ENCODE data around the gene PTGR3. TPM values are rescaled to one million over a fixed set of nuclear protein-coding genes. Genes with fewer than 3 reads are reported as not detected.

The PTGR3 gene
- total RNA-seq, 4 donors from 2014 or later, result 4.9 to 30.8 (median 21.7) TPM

DNA sequence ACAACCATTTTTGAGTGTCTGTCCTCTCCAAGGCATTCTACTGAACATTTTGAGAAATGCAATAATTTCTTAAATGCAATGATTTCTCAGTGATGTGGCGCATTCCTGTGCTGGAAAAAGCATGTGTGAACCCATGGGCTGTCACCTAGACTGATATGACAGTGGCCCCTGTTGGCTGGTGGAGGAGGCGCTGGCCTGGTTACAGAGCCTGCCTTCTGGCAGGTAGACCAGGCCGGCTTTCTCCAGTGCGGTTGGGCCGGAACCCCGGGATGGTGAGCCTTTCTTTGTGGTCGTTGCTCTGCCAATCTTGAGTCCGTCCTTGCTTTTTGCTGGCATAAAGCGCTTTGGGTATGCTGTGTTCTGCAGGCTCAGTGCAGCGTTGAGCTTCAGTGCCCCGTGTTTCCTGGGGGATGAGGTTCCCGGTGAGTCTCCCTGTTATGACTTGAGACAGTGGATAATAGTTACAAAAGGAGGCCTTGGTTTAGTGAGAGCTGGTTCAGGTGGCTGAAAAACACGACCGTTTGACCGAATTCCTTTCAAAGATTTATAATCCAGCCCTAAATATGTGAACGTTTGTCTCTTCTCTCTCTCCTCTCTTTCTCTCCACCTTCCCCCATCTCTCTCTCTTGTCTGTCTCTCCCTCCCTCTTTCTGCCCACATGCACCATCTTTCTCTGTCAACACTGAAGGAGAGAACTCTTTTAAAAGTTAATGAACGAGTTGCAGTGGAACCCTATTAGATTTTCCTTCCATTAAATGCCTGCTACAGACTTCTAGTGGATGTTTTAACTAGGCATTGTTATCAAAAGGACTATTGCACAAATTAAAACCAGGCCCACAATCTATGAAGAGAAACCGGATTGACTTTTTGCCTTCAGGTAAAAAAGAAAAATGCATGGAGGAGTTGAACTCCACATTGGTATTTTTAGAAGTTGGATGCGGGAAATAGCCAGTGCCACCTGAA is 35.7 kb upstream of the PTGR3 start:
- intact Hi-C loops (cut with DNase I; ENCODE audit: low total_unique reads), result no loop called here
- no peak overlapping the region for H3K27ac ChIP-seq
- H3K4me1 ChIP-seq, result peaks cover 4% of the 10 kb centered on the region in 2 donors

DNA sequence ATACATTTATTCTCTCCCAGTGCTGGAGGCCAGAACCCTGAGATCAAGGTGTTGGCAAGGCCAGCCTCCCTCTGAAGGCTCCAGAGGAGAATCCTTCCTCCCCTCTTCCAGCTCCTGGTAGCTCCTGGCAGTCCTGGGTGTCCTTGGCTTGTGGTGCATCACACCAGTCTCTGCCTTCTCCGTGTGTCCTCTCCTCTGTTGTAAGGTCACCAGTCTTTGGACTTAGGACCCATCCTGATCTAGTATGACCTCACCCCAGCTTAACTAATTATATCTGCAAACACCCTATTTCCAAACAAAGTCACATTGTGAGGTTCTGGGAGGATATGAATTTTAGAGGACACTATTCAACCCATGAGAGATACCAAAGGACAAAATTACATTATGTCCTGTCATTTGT is 32.8 kb upstream of the PTGR3 start:
- Histone ChIP-seq H3K4me1 (peaks cover 3 to 4% of the 10 kb centered on the region in 2 donors), H3K27ac (no peak overlapping the region), H3K27me3 (no peaks in the 10 kb centered on the region), H3K36me3 (no peaks in the 10 kb centered on the region), H3K9me3 (no peaks in the 10 kb centered on the region), H3K4me3 (no peak overlapping the region)
- intact Hi-C loops (cut with DNase I; ENCODE audit: low total_unique reads), result no loop called here
- TF ChIP-seq, protein P1, sequence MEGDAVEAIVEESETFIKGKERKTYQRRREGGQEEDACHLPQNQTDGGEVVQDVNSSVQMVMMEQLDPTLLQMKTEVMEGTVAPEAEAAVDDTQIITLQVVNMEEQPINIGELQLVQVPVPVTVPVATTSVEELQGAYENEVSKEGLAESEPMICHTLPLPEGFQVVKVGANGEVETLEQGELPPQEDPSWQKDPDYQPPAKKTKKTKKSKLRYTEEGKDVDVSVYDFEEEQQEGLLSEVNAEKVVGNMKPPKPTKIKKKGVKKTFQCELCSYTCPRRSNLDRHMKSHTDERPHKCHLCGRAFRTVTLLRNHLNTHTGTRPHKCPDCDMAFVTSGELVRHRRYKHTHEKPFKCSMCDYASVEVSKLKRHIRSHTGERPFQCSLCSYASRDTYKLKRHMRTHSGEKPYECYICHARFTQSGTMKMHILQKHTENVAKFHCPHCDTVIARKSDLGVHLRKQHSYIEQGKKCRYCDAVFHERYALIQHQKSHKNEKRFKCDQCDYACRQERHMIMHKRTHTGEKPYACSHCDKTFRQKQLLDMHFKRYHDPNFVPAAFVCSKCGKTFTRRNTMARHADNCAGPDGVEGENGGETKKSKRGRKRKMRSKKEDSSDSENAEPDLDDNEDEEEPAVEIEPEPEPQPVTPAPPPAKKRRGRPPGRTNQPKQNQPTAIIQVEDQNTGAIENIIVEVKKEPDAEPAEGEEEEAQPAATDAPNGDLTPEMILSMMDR (IDR thresholded peaks at IDR 0.05), result no peak
- TF ChIP-seq POLR2A (IDR thresholded peaks at IDR 0.05), result no peak
- no peak for DNase-seq

More for the DNA sequence above, 35.7 kb upstream of the PTGR3 start:
- Histone ChIP-seq H3K4me3 (no peak overlapping the region), H3K36me3 (no peaks in the 10 kb centered on the region), H3K27me3 (no peaks in the 10 kb centered on the region), H3K9me3 (no peaks in the 10 kb centered on the region)
- TF ChIP-seq, protein P1 (IDR thresholded peaks at IDR 0.05), result peak in 1 of 4 experiments; percentile 5
- TF ChIP-seq POLR2A (IDR thresholded peaks at IDR 0.05), result no peak
- no peak for DNase-seq

DNA sequence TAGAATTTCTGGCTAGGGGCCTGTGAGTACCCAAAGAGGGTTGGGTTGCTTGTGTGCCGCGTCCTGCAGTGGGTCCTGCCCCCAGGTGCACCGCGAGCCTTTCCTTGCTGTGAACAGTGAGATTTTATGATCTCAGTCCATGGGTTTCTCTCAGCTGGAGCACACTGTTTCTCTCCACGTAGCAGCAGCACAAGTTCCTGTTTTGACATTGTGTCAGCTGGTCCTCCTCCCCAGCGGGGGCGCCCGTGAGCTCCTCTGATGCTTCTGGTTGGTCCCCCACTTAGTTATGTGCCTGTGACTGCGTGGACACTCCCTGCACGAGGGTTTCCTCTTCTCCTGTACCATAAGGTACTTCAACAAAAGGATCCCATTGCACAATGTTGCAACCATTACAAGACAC is 31.5 kb upstream of the PTGR3 start:
- Histone ChIP-seq H3K4me3 (no peak overlapping the region), H3K36me3 (no peaks in the 10 kb centered on the region), H3K27me3 (no peaks in the 10 kb centered on the region), H3K4me1 (no peaks in the 10 kb centered on the region), H3K9me3 (no peaks in the 10 kb centered on the region), H3K27ac (no peak overlapping the region)
- intact Hi-C loops (cut with DNase I; ENCODE audit: low total_unique reads), result no loop called here
- DNase-seq, result no peak
- TF ChIP-seq, protein P1 (IDR thresholded peaks at IDR 0.05), result no peak
- no peak for TF ChIP-seq POLR2A (IDR thresholded peaks at IDR 0.05)

DNA sequence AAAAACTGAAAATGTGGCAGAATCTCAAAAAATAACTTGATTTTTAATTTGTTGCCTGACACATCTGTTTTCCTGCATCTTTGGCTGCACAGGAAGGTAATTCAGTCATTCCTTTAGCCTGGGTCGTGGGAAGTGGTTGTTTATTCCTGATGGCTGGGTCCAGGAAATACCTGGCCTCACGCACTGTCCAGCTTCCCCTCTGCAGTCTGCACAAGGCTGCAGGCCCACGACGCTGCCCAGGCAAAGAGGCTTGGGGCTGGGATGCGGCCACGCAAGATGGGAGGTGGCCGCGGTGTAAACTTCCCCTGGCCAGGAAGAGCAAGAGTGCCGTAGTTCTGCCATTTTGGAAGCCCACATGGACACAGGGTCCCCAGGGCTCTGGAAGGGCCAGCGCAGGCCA is 29.8 kb upstream of the PTGR3 start:
- Histone ChIP-seq H3K9me3 (no peaks in the 10 kb centered on the region), H3K4me3 (no peak overlapping the region), H3K27me3 (no peaks in the 10 kb centered on the region), H3K36me3 (no peaks in the 10 kb centered on the region), H3K27ac (no peak overlapping the region), H3K4me1 (no peaks in the 10 kb centered on the region)
- no peak for TF ChIP-seq POLR2A (IDR thresholded peaks at IDR 0.05)
- TF ChIP-seq, protein P1 (IDR thresholded peaks at IDR 0.05), result no peak
- DNase-seq, result no peak
- intact Hi-C loops (cut with DNase I; ENCODE audit: low total_unique reads), result no loop called here

DNA sequence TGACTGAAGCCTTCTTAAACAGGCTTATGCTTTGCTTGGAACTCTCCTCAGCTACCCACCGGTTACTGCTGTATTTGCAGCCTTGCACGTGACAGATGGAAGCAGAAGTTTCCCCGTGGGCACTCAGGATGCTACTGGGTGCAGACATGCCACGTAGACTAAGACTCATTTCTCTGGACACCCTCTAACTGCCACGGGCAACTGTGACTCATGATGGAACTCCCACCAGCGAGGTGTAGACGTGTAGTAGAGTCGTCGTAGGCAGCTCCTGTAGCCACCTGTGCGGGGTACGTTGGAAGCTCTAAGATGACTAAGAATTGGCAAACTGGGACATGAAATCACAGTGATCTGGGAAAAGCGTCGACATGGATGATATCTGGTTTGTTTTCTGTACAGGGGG is 29.2 kb upstream of the PTGR3 start:
- TF ChIP-seq, protein P1 (IDR thresholded peaks at IDR 0.05), result no peak
- no peak for TF ChIP-seq POLR2A (IDR thresholded peaks at IDR 0.05)
- no peaks in the 10 kb centered on the region for H3K4me1 ChIP-seq
- H3K36me3 ChIP-seq, result no peaks in the 10 kb centered on the region
- H3K4me3 ChIP-seq, result no peak overlapping the region
- H3K27ac ChIP-seq, result no peak overlapping the region
- intact Hi-C loops (cut with DNase I; ENCODE audit: low total_unique reads), result no loop called here
- no peak for DNase-seq
- H3K9me3 ChIP-seq, result no peaks in the 10 kb centered on the region
- H3K27me3 ChIP-seq, result no peaks in the 10 kb centered on the region

Measured in uterus (tissue), 4 donors.